ENCODE measurements around the gene UBN1. TPM values are rescaled to one million over a fixed set of nuclear protein-coding genes. Genes with fewer than 3 reads are reported as not detected.

The UBN1 gene
- total RNA-seq, 1 donor from 2014 or later = 36.9 TPM

DNA sequence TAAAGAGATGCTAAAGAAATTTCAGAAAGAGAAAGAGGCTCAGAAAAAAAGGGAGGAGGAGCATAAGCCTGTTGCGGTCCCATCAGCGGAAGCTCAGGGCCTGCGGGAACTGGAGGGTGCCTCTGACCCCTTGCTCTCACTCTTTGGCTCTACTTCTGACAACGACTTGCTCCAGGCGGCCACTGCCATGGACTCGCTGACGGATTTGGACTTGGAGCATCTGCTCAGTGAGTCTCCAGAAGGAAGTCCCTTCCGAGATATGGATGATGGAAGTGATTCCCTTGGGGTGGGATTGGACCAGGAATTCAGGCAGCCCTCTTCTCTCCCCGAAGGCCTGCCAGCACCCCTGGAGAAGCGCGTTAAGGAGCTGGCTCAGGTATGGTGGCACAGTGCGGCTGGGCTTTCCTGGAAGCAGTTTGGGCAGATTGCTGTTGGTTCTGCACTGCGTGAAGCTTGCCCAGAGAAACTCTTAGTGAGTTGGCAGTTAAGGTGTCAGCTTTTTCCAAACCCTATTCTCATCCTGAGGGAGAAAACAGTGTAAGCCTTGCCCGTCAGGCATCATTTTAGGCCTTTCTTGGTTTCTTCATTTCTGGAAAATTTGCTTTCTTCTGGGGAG lies 13.6 kb downstream of the UBN1 start:
- no peak for DNase-seq
- H3K4me1 Mint-ChIP-seq = peaks cover 10% of the 10 kb centered on the region
- no peak overlapping the region for H3K4me3 Mint-ChIP-seq
- H3K27me3 Mint-ChIP-seq = no peaks in the 10 kb centered on the region
- H3K27ac Mint-ChIP-seq = no peak overlapping the region
- H3K9me3 Mint-ChIP-seq = no peaks in the 10 kb centered on the region
- H3K36me3 Mint-ChIP-seq (ENCODE audit: low read depth) = peaks cover 49% of the 10 kb centered on the region
- intact Hi-C loops (cut with micrococcal nuclease) = no loop called here

- Mint-ChIP-seq H3K36me3 (ENCODE audit: low read depth) (peaks cover 45% of the 10 kb centered on the region), H3K27me3 (no peaks in the 10 kb centered on the region), H3K4me3 (no peak overlapping the region), H3K4me1 (peaks cover 10% of the 10 kb centered on the region), H3K9me3 (no peaks in the 10 kb centered on the region), H3K27ac (no peak overlapping the region)
- intact Hi-C loops (cut with micrococcal nuclease) = no loop called here
- DNase-seq = no peak
Measured at GRCh38 chr16:4862639-4863038, 15.4 kb downstream of the UBN1 start.

DNA sequence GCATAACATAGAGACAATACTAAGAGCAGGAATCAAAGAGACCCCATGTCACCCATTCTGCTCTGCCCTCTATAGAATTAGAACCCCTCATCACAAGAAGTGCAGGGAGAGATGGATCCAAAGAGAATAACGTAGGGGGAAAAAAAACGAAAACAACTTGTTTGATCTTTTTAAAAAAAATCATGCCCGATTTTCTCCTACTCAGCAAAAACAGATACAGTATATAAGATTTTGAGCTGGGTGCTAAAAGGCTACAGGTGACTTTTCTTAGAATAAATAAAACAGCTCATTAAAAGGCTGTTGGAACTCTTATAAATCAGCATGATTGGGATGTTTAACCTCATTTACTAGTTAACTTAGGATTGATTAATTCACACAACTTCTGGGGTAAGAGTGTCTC lies 17.4 kb downstream of the UBN1 start:
- Mint-ChIP-seq H3K4me3 (no peak overlapping the region), H3K4me1 (peaks cover 10% of the 10 kb centered on the region), H3K27ac (no peak overlapping the region), H3K9me3 (no peaks in the 10 kb centered on the region), H3K27me3 (no peaks in the 10 kb centered on the region), H3K36me3 (ENCODE audit: low read depth) (peaks cover 38% of the 10 kb centered on the region)
- no peak for DNase-seq
- intact Hi-C loops (cut with micrococcal nuclease) = no loop called here

GRCh38 chr16:4865231-4865860 lies 18.1 kb downstream of the UBN1 start:
- H3K27ac Mint-ChIP-seq = no peak overlapping the region
- peaks cover 40% of the 10 kb centered on the region for H3K36me3 Mint-ChIP-seq (ENCODE audit: low read depth)
- no peaks in the 10 kb centered on the region for H3K9me3 Mint-ChIP-seq
- no peak for DNase-seq
- H3K4me3 Mint-ChIP-seq = no peak overlapping the region
- peaks cover 10% of the 10 kb centered on the region for H3K4me1 Mint-ChIP-seq
- intact Hi-C loops (cut with micrococcal nuclease) = no loop called here
- no peaks in the 10 kb centered on the region for H3K27me3 Mint-ChIP-seq

- intact Hi-C loops (cut with micrococcal nuclease) = no loop called here
- Mint-ChIP-seq H3K36me3 (ENCODE audit: low read depth) (peaks cover 35% of the 10 kb centered on the region), H3K27ac (no peak overlapping the region)
Measured at GRCh38 chr16:4866586-4866985, 19.3 kb downstream of the UBN1 start.

GRCh38 chr16:4868026-4868425 lies 20.7 kb downstream of the UBN1 start:
- H3K4me1 Mint-ChIP-seq = peaks cover 4% of the 10 kb centered on the region
- H3K4me3 Mint-ChIP-seq = no peak overlapping the region
- H3K27me3 Mint-ChIP-seq = no peaks in the 10 kb centered on the region
- intact Hi-C loops (cut with micrococcal nuclease) = no loop called here
- H3K27ac Mint-ChIP-seq = no peak overlapping the region
- peaks cover 41% of the 10 kb centered on the region for H3K36me3 Mint-ChIP-seq (ENCODE audit: low read depth)
- no peaks in the 10 kb centered on the region for H3K9me3 Mint-ChIP-seq
- DNase-seq = no peak

More at GRCh38 chr16:4866586-4866985, 19.3 kb downstream of the UBN1 start:
- no peaks in the 10 kb centered on the region for H3K27me3 Mint-ChIP-seq
- no peak overlapping the region for H3K4me3 Mint-ChIP-seq
- DNase-seq = no peak
- H3K4me1 Mint-ChIP-seq = peaks cover 8% of the 10 kb centered on the region
- H3K9me3 Mint-ChIP-seq = no peaks in the 10 kb centered on the region

GRCh38 chr16:4868535-4868934 lies 21.3 kb downstream of the UBN1 start:
- Mint-ChIP-seq H3K4me1 (peaks cover 4% of the 10 kb centered on the region), H3K27me3 (no peaks in the 10 kb centered on the region), H3K9me3 (no peaks in the 10 kb centered on the region), H3K27ac (no peak overlapping the region), H3K4me3 (no peak overlapping the region), H3K36me3 (ENCODE audit: low read depth) (peaks cover 45% of the 10 kb centered on the region)
- no peak for DNase-seq
- intact Hi-C loops (cut with micrococcal nuclease) = no loop called here

GRCh38 chr16:4869147-4869805 lies 22.0 kb downstream of the UBN1 start:
- H3K4me1 Mint-ChIP-seq = peaks cover 3% of the 10 kb centered on the region
- H3K9me3 Mint-ChIP-seq = no peaks in the 10 kb centered on the region
- H3K27ac Mint-ChIP-seq = no peak overlapping the region
- H3K27me3 Mint-ChIP-seq = no peaks in the 10 kb centered on the region
- intact Hi-C loops (cut with micrococcal nuclease) = no loop called here
- no peak overlapping the region for H3K4me3 Mint-ChIP-seq
- no peak for DNase-seq
- H3K36me3 Mint-ChIP-seq (ENCODE audit: low read depth) = peaks cover 47% of the 10 kb centered on the region

DNA sequence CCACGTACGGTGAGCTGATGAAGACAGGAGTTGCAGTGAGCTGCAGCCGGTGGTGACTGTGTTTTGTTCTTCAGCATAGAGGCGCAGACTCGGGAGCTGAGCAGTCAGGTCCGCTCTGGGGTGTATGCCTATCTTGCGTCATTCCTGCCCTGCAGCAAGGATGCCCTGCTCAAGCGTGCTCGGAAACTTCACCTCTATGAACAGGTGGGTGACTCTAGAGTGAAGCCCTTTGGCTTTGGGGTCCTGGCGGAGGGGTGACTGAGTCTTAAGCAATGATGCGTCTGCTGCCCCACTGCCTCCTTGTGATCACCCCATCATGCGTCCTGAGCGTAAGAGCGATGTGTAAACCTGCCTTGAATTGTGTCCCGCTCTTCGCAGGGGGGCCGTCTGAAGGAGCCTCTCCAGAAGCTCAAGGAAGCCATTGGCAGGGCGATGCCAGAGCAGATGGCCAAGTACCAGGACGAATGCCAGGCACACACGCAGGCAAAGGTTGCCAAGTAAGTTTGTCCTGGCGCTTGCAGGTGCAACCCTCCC lies 22.9 kb downstream of the UBN1 start:
- no peaks in the 10 kb centered on the region for H3K27me3 Mint-ChIP-seq
- no peaks in the 10 kb centered on the region for H3K9me3 Mint-ChIP-seq
- no peak overlapping the region for H3K27ac Mint-ChIP-seq
- peaks cover 52% of the 10 kb centered on the region for H3K36me3 Mint-ChIP-seq (ENCODE audit: low read depth)
- H3K4me1 Mint-ChIP-seq = peaks cover 3% of the 10 kb centered on the region
- DNase-seq = no peak
- intact Hi-C loops (cut with micrococcal nuclease) = no loop called here
- no peak overlapping the region for H3K4me3 Mint-ChIP-seq

DNA sequence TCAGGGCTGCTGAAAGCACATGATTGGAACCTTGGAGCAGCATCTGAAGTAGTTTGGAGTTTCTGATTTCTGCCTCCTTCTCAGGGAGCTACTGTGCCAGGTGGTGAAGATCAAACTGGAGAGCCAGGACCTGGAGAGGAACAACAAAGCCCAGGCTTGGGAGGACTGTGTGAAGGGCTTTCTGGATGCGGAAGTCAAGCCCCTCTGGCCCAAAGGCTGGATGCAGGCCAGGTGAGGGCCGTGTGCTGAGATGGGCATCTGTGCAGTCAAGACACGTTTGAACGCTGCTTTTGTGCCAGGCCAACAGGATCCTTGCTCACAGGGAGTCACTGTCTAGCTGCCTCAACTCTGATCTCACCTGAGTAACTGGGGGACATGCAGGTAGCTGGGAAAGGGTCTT lies 23.8 kb downstream of the UBN1 start:
- Mint-ChIP-seq H3K4me3 (no peak overlapping the region), H3K27me3 (no peaks in the 10 kb centered on the region), H3K36me3 (ENCODE audit: low read depth) (peaks cover 56% of the 10 kb centered on the region), H3K9me3 (no peaks in the 10 kb centered on the region), H3K27ac (no peak overlapping the region), H3K4me1 (peaks cover 3% of the 10 kb centered on the region)
- DNase-seq = no peak
- intact Hi-C loops (cut with micrococcal nuclease) = no loop called here

DNA sequence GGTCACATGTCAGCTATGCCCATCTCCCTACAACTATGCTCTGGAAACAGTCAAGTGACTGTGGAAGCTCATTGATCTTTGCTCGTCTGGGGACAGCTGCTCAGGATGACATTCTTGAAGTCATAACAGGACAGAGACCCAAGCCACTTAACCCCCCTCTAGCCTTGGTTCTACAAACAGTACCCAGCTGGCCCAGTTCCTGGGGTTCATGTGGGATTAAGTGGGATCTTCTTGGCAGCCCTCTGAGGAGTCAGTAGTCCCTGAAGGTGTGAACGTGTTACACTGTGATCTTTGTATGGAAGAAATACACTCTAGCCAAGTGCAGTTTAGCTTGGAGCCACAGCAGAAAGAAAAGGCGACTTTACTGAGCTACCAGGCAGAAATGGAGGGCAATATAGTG lies 25.8 kb downstream of the UBN1 start:
- H3K4me3 Mint-ChIP-seq = no peak overlapping the region
- H3K36me3 Mint-ChIP-seq (ENCODE audit: low read depth) = peaks cover 58% of the 10 kb centered on the region
- H3K27me3 Mint-ChIP-seq = no peaks in the 10 kb centered on the region
- H3K27ac Mint-ChIP-seq = no peak overlapping the region
- intact Hi-C loops (cut with micrococcal nuclease) = no loop called here
- no peak for DNase-seq
- no peaks in the 10 kb centered on the region for H3K9me3 Mint-ChIP-seq
- H3K4me1 Mint-ChIP-seq = no peaks in the 10 kb centered on the region

DNA sequence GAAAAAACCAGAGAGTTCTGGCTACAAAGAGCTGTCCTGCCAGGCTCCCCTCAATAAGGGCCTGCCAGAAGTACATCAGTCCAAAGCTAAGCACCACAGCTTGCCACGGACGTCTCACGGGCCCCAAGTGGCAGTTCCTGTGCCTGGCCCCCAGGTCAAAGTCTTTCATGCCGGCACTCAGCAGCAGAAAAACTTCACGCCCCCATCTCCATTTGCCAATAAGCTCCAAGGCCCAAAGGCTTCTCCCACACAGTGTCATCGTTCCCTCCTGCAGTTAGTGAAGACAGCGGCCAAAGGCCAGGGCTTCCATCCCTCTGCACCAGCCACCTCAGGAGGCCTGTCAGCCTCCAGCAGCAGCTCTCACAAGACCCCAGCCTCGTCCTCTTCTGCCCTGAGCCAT lies 27.4 kb downstream of the UBN1 start:
- intact Hi-C loops (cut with micrococcal nuclease) = no loop called here
- H3K36me3 Mint-ChIP-seq (ENCODE audit: low read depth) = peaks cover 57% of the 10 kb centered on the region
- no peak for DNase-seq
- H3K4me3 Mint-ChIP-seq = no peak overlapping the region
- H3K9me3 Mint-ChIP-seq = no peaks in the 10 kb centered on the region
- H3K27ac Mint-ChIP-seq = no peak overlapping the region
- H3K27me3 Mint-ChIP-seq = no peaks in the 10 kb centered on the region
- no peaks in the 10 kb centered on the region for H3K4me1 Mint-ChIP-seq

DNA sequence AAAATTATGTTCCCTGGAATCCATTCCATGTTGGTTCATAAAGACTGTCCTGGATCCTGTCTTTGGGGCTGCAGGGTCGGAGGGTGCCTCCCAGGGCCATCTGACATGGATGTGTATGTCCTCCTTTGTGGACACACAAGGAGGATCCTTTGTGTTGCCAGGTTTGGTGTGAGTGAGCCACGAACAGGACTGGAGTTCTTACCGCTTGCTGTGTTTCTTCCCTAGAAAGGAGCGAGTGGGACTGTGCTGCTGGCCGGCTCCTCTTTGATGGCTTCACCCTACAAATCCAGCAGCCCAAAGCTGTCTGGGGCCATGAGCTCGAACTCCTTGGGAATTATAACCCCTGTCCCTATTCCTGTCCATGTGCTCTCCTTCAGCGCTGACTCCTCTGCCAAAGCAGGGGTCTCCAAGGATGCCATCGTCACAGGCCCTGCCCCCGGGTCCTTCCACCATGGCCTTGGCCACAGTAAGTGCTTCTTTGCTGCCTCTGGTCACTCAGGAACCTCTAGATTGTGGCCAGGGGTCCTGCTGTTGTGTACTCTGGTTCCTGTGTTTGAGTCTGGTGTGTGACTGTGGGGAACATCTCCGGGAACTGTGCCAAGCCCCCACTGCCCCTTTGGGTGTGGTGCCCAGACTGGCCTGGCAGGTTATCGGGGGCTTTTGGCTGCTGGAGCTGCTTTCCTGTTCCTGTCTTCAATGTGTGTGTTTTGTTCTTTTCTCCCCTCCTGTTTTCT lies 29.5 kb downstream of the UBN1 start:
- Mint-ChIP-seq H3K9me3 (no peaks in the 10 kb centered on the region), H3K27me3 (no peaks in the 10 kb centered on the region), H3K36me3 (ENCODE audit: low read depth) (peaks cover 56% of the 10 kb centered on the region), H3K4me1 (no peaks in the 10 kb centered on the region), H3K27ac (no peak overlapping the region), H3K4me3 (no peak overlapping the region)
- no peak for DNase-seq
- intact Hi-C loops (cut with micrococcal nuclease) = no loop called here

- Mint-ChIP-seq H3K27me3 (no peaks in the 10 kb centered on the region), H3K4me1 (no peaks in the 10 kb centered on the region), H3K9me3 (no peaks in the 10 kb centered on the region), H3K27ac (no peak overlapping the region), H3K36me3 (ENCODE audit: low read depth) (peaks cover 57% of the 10 kb centered on the region), H3K4me3 (no peak overlapping the region)
- no peak for DNase-seq
- intact Hi-C loops (cut with micrococcal nuclease) = no loop called here
Measured at GRCh38 chr16:4877380-4877685, 30.1 kb downstream of the UBN1 start.
